ENCODE data around the gene ZDHHC14.

ZDHHC14 gene

DNA sequence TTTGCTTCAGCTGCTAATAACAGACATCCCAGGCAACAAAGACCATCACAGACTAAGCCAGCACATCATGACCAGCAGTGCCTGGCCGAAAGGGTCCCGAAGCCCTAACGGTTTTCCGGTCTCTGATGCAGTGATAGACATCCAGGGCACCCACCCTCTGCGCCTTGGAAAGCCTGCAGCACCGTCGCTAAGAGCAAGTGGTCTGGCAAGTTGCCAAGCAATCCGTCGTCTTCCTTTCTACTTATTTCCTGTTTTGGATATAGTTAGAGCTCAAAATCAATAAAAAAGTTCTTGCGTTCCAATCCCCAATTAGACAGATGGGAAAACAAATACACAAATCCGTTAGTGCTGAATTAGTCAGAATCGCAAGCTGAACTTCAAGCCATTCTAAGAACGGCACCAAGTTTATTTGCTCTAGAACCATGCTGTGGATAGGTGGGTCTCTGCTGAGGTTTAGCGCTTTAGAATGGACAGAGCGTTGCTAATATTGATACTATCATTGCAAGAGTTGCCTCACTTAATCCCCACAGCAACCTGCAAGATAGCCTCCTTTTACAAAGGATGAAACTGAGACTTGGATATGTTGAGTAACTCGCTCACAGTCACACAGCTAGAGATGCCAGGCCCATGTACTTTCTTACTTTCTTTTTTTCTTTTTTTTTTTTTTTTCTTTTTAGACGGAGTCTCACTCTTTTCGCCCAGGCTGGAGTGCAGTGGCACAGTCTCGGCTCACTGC, 278.7 kb downstream of the ZDHHC14 start:
- Histone ChIP-seq H3K36me3 (ENCODE audit: control insufficient read depth, insufficient read depth, low read length) (no peaks in the 10 kb centered on the region), H3K4me1 (ENCODE audit: control insufficient read depth, insufficient read depth, low read length) (peaks cover 2% of the 10 kb centered on the region), H3K9ac (ENCODE audit: low read length) (no peak overlapping the region), H3K27me3 (ENCODE audit: control insufficient read depth, insufficient read depth, low read length) (no peaks in the 10 kb centered on the region), H3K9me3 (ENCODE audit: control insufficient read depth, low read length) (no peaks in the 10 kb centered on the region), H3K4me3 (ENCODE audit: low read length) (no peak overlapping the region)

DNA sequence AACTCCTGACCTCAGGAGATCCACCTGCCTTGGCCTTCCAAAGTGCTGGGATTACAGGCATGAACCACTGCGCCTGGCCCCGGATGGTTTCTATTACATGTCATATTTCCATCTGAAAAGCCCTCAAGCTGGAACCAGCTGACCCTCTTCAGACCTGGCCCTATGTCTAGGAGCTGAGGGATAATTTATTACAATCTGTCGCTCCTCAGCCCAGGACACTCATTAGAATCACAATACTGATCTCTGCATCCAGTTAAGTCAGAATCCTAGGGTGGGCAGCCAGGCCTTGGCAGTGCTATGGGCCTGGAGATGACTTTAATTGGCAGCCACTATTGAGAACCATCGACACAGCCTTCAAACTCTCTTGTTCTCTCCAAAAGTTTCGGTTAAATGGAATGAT, 279.4 kb downstream of the ZDHHC14 start:
- H3K27me3 ChIP-seq (ENCODE audit: control insufficient read depth, insufficient read depth, low read length) = no peaks in the 10 kb centered on the region
- H3K9ac ChIP-seq (ENCODE audit: low read length) = no peak overlapping the region
- H3K9me3 ChIP-seq (ENCODE audit: control insufficient read depth, low read length) = no peaks in the 10 kb centered on the region
- peaks cover 7% of the 10 kb centered on the region for H3K4me1 ChIP-seq (ENCODE audit: control insufficient read depth, insufficient read depth, low read length)
- no peaks in the 10 kb centered on the region for H3K36me3 ChIP-seq (ENCODE audit: control insufficient read depth, insufficient read depth, low read length)
- no peak overlapping the region for H3K4me3 ChIP-seq (ENCODE audit: low read length)

DNA sequence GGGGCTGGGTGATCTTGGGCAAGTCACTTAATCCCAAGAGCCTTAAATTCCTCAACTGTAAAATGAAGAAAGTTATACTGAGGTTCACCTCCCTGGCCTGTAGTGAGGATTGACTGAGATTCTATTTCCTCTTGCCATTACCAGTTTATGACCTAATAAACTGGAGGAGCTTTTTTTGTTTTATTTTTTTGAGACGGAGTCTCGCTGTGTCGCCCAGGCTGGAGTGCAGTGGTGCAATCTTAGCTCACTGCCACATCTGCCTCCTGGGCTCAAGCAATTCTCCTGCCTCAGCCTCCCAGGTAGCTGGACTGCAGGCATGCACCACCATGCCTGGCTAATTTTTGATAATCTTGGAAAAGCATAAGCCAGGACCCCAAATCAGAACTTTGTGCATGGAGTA, 280.7 kb downstream of the ZDHHC14 start:
- Histone ChIP-seq H3K9me3 (ENCODE audit: control insufficient read depth, low read length) (no peaks in the 10 kb centered on the region), H3K4me3 (ENCODE audit: low read length) (no peak overlapping the region), H3K4me1 (ENCODE audit: control insufficient read depth, insufficient read depth, low read length) (peaks cover 7% of the 10 kb centered on the region), H3K9ac (ENCODE audit: low read length) (no peak overlapping the region), H3K36me3 (ENCODE audit: control insufficient read depth, insufficient read depth, low read length) (no peaks in the 10 kb centered on the region), H3K27me3 (ENCODE audit: control insufficient read depth, insufficient read depth, low read length) (no peaks in the 10 kb centered on the region)

DNA sequence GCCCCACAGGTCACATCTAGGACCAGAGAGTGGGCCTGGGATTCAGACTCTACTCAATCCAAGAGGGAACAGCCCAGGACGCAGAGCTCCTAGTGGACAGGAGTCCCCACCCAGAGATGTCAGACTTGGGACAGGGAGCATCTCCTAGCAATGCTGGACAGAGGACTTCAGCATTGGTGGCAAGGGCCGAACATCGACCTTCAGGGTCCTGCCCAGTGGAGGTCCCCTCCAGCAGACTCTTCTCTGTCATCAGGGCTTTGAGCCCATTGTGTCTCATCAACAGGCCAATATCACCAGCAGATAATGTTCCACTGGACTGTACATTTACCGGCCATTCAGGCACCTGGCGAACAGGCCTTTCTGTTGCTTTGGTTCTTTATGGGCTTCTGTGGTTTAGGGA, 282.3 kb downstream of the ZDHHC14 start:
- peaks cover 7% of the 10 kb centered on the region for H3K4me1 ChIP-seq (ENCODE audit: control insufficient read depth, insufficient read depth, low read length)
- H3K4me3 ChIP-seq (ENCODE audit: low read length) = no peak overlapping the region
- no peak overlapping the region for H3K9ac ChIP-seq (ENCODE audit: low read length)
- no peaks in the 10 kb centered on the region for H3K9me3 ChIP-seq (ENCODE audit: control insufficient read depth, low read length)
- H3K27me3 ChIP-seq (ENCODE audit: control insufficient read depth, insufficient read depth, low read length) = no peaks in the 10 kb centered on the region
- no peaks in the 10 kb centered on the region for H3K36me3 ChIP-seq (ENCODE audit: control insufficient read depth, insufficient read depth, low read length)

GRCh38 chr6:157665180-157665579, 284.2 kb downstream of the ZDHHC14 start:
- Histone ChIP-seq H3K36me3 (ENCODE audit: control insufficient read depth, insufficient read depth, low read length) (no peaks in the 10 kb centered on the region), H3K4me3 (ENCODE audit: low read length) (no peak overlapping the region), H3K9ac (ENCODE audit: low read length) (no peak overlapping the region)

DNA sequence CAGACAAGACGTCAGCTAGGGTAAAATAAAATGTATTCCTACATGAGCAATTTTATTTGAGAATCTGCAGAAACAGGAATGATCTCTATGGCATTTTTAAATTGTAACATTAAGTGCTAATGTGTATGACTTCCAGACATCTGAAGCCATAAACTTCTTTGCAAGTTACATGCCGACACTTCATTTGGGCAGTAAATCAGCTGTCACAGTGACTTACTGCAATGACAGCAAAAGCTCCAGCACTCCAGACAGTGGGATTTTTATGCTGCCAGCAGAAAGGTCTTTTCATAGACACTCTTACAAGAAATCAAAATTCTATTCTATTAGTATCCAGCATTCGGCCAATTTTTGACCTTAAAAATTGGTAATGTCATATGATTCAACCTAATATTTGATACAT, 285.7 kb downstream of the ZDHHC14 start:
- Histone ChIP-seq H3K9ac (ENCODE audit: low read length) (no peak overlapping the region), H3K36me3 (ENCODE audit: control insufficient read depth, insufficient read depth, low read length) (no peaks in the 10 kb centered on the region), H3K27me3 (ENCODE audit: control insufficient read depth, insufficient read depth, low read length) (no peaks in the 10 kb centered on the region), H3K4me3 (ENCODE audit: low read length) (no peak overlapping the region), H3K4me1 (ENCODE audit: control insufficient read depth, insufficient read depth, low read length) (peaks cover 15% of the 10 kb centered on the region), H3K9me3 (ENCODE audit: control insufficient read depth, low read length) (no peaks in the 10 kb centered on the region)

More at GRCh38 chr6:157665180-157665579, 284.2 kb downstream of the ZDHHC14 start:
- Histone ChIP-seq H3K9me3 (ENCODE audit: control insufficient read depth, low read length) (no peaks in the 10 kb centered on the region), H3K4me1 (ENCODE audit: control insufficient read depth, insufficient read depth, low read length) (peaks cover 15% of the 10 kb centered on the region), H3K27me3 (ENCODE audit: control insufficient read depth, insufficient read depth, low read length) (no peaks in the 10 kb centered on the region)

GRCh38 chr6:157667211-157668008, 286.4 kb downstream of the ZDHHC14 start:
- no peaks in the 10 kb centered on the region for H3K36me3 ChIP-seq (ENCODE audit: control insufficient read depth, insufficient read depth, low read length)
- no peak overlapping the region for H3K4me3 ChIP-seq (ENCODE audit: low read length)
- H3K27me3 ChIP-seq (ENCODE audit: control insufficient read depth, insufficient read depth, low read length) = no peaks in the 10 kb centered on the region
- H3K9ac ChIP-seq (ENCODE audit: low read length) = no peak overlapping the region
- H3K4me1 ChIP-seq (ENCODE audit: control insufficient read depth, insufficient read depth, low read length) = peaks cover 15% of the 10 kb centered on the region
- no peaks in the 10 kb centered on the region for H3K9me3 ChIP-seq (ENCODE audit: control insufficient read depth, low read length)

- Histone ChIP-seq H3K9me3 (ENCODE audit: control insufficient read depth, low read length) (no peaks in the 10 kb centered on the region), H3K36me3 (ENCODE audit: control insufficient read depth, insufficient read depth, low read length) (no peaks in the 10 kb centered on the region), H3K4me1 (ENCODE audit: control insufficient read depth, insufficient read depth, low read length) (peaks cover 15% of the 10 kb centered on the region), H3K4me3 (ENCODE audit: low read length) (no peak overlapping the region), H3K9ac (ENCODE audit: low read length) (no peak overlapping the region), H3K27me3 (ENCODE audit: control insufficient read depth, insufficient read depth, low read length) (no peaks in the 10 kb centered on the region)
These were observed 287.0 kb downstream of the ZDHHC14 start for GRCh38 chr6:157668009-157668401.

- Histone ChIP-seq H3K4me3 (ENCODE audit: low read length) (no peak overlapping the region), H3K9me3 (ENCODE audit: control insufficient read depth, low read length) (no peaks in the 10 kb centered on the region), H3K9ac (ENCODE audit: low read length) (no peak overlapping the region), H3K27me3 (ENCODE audit: control insufficient read depth, insufficient read depth, low read length) (no peaks in the 10 kb centered on the region), H3K36me3 (ENCODE audit: control insufficient read depth, insufficient read depth, low read length) (no peaks in the 10 kb centered on the region), H3K4me1 (ENCODE audit: control insufficient read depth, insufficient read depth, low read length) (peaks cover 15% of the 10 kb centered on the region)
These were observed 287.7 kb downstream of the ZDHHC14 start for GRCh38 chr6:157668713-157669112.

GRCh38 chr6:157669323-157669722, 288.3 kb downstream of the ZDHHC14 start:
- H3K9ac ChIP-seq (ENCODE audit: low read length) = no peak overlapping the region
- H3K27me3 ChIP-seq (ENCODE audit: control insufficient read depth, insufficient read depth, low read length) = no peaks in the 10 kb centered on the region
- H3K4me1 ChIP-seq (ENCODE audit: control insufficient read depth, insufficient read depth, low read length) = peaks cover 15% of the 10 kb centered on the region
- H3K4me3 ChIP-seq (ENCODE audit: low read length) = no peak overlapping the region
- no peaks in the 10 kb centered on the region for H3K36me3 ChIP-seq (ENCODE audit: control insufficient read depth, insufficient read depth, low read length)
- no peaks in the 10 kb centered on the region for H3K9me3 ChIP-seq (ENCODE audit: control insufficient read depth, low read length)

DNA sequence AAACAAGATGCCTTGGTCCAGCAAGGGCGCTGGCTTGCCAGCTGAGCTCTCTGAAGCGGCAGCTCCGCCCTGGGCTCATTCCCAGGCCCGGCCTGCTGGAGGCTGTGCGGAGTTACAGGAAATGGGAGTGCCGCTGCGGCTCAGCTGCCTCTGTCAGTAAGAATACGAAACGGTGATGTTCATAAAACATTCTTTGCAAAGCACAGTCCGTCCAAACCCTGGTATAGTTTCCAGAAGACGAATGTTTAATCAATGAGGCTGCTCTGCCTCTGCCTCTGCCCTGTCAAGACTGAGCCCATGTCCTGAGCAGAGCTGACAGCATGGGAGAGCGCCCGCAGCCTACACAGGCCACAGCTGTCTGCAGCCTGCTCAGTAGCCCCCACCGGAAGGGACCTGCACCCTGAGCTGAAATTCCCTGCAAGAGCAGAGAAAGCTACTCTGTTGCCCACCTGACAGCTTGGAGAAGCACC, 288.8 kb downstream of the ZDHHC14 start:
- Histone ChIP-seq H3K9me3 (ENCODE audit: control insufficient read depth, low read length) (no peaks in the 10 kb centered on the region), H3K4me1 (ENCODE audit: control insufficient read depth, insufficient read depth, low read length) (peaks cover 12% of the 10 kb centered on the region), H3K36me3 (ENCODE audit: control insufficient read depth, insufficient read depth, low read length) (no peaks in the 10 kb centered on the region), H3K9ac (ENCODE audit: low read length) (peak overlapping the region; percentile 29), H3K4me3 (ENCODE audit: low read length) (no peak overlapping the region), H3K27me3 (ENCODE audit: control insufficient read depth, insufficient read depth, low read length) (no peaks in the 10 kb centered on the region)

- H3K9me3 ChIP-seq (ENCODE audit: control insufficient read depth, low read length) = no peaks in the 10 kb centered on the region
- H3K27me3 ChIP-seq (ENCODE audit: control insufficient read depth, insufficient read depth, low read length) = no peaks in the 10 kb centered on the region
- no peak overlapping the region for H3K9ac ChIP-seq (ENCODE audit: low read length)
- H3K4me1 ChIP-seq (ENCODE audit: control insufficient read depth, insufficient read depth, low read length) = peaks cover 7% of the 10 kb centered on the region
- no peaks in the 10 kb centered on the region for H3K36me3 ChIP-seq (ENCODE audit: control insufficient read depth, insufficient read depth, low read length)
- no peak overlapping the region for H3K4me3 ChIP-seq (ENCODE audit: low read length)
These were observed 289.6 kb downstream of the ZDHHC14 start for GRCh38 chr6:157670466-157671186.

Data from mucosa of stomach (tissue), 1 donor.